ENCODE results near the gene ADGRL4.
"Not testable (repeated sequence)": the region's sequence is repeated elsewhere in the genome, so short reads cannot be mapped to it uniquely, and the experiment has no call there.

Gene ADGRL4

GRCh38 chr1:79006564-79006963, at the start of gene ADGRL4:
ADGRL4 (minus strand) TSS chr1:79006730; CDS start chr1:79006654, 76 bp downstream.
- DNase-seq (ENCODE audit: low spot score): no peak

- no peak for DNase-seq (ENCODE audit: low spot score)
Measured at GRCh38 chr1:79055856-79056255, 49.3 kb upstream of the ADGRL4 start.

GRCh38 chr1:79052829-79053449, 46.4 kb upstream of the ADGRL4 start:
- no peak for DNase-seq (ENCODE audit: low spot score)

- DNase-seq (ENCODE audit: low spot score): no peak
Measured at GRCh38 chr1:79044974-79045650, 38.6 kb upstream of the ADGRL4 start.

- DNase-seq (ENCODE audit: low spot score): no peak
Measured at GRCh38 chr1:79043506-79043905, 37.0 kb upstream of the ADGRL4 start.

GRCh38 chr1:79042539-79042938, 36.0 kb upstream of the ADGRL4 start:
- DNase-seq (ENCODE audit: low spot score): no peak

GRCh38 chr1:79042117-79042516, 35.6 kb upstream of the ADGRL4 start:
- DNase-seq (ENCODE audit: low spot score): no peak

- no peak for DNase-seq (ENCODE audit: low spot score)
Measured at GRCh38 chr1:79041666-79042065, 35.1 kb upstream of the ADGRL4 start.

GRCh38 chr1:79040424-79041082, 34.0 kb upstream of the ADGRL4 start:
- no peak for DNase-seq (ENCODE audit: low spot score)

GRCh38 chr1:79037085-79037484, 30.6 kb upstream of the ADGRL4 start:
- no peak for DNase-seq (ENCODE audit: low spot score)

- no peak for DNase-seq (ENCODE audit: low spot score)
Measured at GRCh38 chr1:79012500-79012899, 6.0 kb upstream of the ADGRL4 start.

GRCh38 chr1:79010589-79010988, 4.1 kb upstream of the ADGRL4 start:
- DNase-seq (ENCODE audit: low spot score): no peak

GRCh38 chr1:79005945-79006344, 585 bp downstream of the ADGRL4 start:
- DNase-seq (ENCODE audit: low spot score): no peak

- DNase-seq (ENCODE audit: low spot score): no peak
Measured at GRCh38 chr1:79004916-79005315, 1.6 kb downstream of the ADGRL4 start.

- no peak for DNase-seq (ENCODE audit: low spot score)
Measured at GRCh38 chr1:78996791-78997190, 9.7 kb downstream of the ADGRL4 start.

GRCh38 chr1:78987042-78987441, 19.5 kb downstream of the ADGRL4 start:
- no peak for DNase-seq (ENCODE audit: low spot score)

GRCh38 chr1:78980511-78980910, 26.0 kb downstream of the ADGRL4 start:
- DNase-seq (ENCODE audit: low spot score): no peak

GRCh38 chr1:78972723-78973122, 33.8 kb downstream of the ADGRL4 start:
- no peak for DNase-seq (ENCODE audit: low spot score)

- DNase-seq (ENCODE audit: low spot score): not testable (repeated sequence)
Measured at GRCh38 chr1:78967091-78967490, 39.4 kb downstream of the ADGRL4 start.

- DNase-seq (ENCODE audit: low spot score): no peak
Measured at GRCh38 chr1:78958711-78959110, 47.8 kb downstream of the ADGRL4 start.

- no peak for DNase-seq (ENCODE audit: low spot score)
Measured at GRCh38 chr1:78950826-78951225, 55.7 kb downstream of the ADGRL4 start.

GRCh38 chr1:78949227-78949626, 57.3 kb downstream of the ADGRL4 start:
- no peak for DNase-seq (ENCODE audit: low spot score)

- no peak for DNase-seq (ENCODE audit: low spot score)
Measured at GRCh38 chr1:78919150-78919549, 87.4 kb downstream of the ADGRL4 start.

Measured in globus pallidus (tissue), 1 donor.